GM19324 (cell line): ENCODE measurements around the gene UROS.

ENCODE experiments used
- ATAC-seq: cut with Tn5 transposase; IDR thresholded peaks from one replicate; pipeline ENCODE4 v1.9.1; 2021; ENCODE audit warnings: mild to moderate bottlenecking, moderate library complexity; ENCODE audit not compliant: unreplicated experiment, low FRiP score

Gene UROS

DNA sequence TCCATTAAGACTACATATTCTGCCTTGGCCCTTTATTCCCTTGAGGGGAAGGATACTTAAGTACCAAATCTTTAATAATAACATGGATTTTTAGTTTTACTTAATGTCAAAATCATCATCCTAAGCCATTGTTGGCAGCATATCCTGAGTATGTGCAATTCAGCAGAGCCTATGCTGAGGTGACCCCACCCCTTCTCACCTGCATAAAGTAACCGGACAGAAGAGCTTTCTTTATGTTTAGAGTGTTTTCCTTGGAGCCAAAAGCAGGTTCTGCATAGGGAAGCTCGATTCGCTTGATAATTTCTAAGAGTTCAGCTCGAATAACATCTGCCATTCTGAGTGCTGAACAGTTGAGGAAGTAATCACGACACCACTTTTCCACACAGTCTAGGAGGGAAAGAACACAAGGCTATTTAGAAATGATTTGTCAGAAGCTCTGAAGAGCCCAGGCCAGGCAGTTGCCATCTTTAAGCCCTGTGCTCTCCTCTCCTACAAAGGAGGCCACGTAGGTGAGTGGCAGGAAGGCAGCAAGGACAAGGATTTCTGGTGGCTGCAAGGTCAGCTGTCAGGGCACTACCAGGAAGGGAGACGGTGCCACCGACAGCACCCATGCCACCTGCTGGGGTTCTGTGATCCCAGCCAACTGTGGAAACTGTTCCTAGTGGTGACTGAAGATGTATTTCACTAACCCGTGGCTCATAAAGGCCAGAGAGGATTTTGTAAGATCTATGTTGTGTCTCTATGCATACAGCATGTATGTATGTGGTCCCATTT lies 15.9 kb upstream of the UROS start:
- no peak for ATAC-seq

- ATAC-seq = no peak
Measured at GRCh38 chr10:125836746-125837145, 13.7 kb upstream of the UROS start.

- no peak for ATAC-seq
Measured at GRCh38 chr10:125828311-125828710, 5.3 kb upstream of the UROS start.

- ATAC-seq = no peak
Measured at GRCh38 chr10:125827133-125827532, 4.1 kb upstream of the UROS start.

DNA sequence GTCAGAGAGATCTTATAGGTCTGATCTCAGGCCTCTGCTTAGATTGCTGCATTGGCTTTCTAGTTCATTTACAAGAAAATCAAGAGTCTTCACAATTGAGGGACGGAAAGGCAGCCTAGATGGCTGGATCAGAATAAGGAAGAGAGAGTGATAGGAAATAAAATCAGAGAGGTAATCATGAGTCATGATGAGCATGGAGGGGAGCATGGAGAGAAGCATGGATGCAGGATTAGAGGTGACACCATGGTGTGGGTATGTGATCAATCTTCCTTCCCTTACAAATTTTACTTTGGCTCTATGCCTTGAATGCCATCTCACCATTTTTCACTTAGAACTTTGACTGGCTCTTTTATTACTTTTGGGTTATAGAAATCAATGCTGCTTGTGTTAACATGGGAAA lies 1.7 kb upstream of the UROS start:
- no peak for ATAC-seq

GRCh38 chr10:125823663-125824251 lies 699 bp upstream of the UROS start:
- ATAC-seq = no peak

DNA sequence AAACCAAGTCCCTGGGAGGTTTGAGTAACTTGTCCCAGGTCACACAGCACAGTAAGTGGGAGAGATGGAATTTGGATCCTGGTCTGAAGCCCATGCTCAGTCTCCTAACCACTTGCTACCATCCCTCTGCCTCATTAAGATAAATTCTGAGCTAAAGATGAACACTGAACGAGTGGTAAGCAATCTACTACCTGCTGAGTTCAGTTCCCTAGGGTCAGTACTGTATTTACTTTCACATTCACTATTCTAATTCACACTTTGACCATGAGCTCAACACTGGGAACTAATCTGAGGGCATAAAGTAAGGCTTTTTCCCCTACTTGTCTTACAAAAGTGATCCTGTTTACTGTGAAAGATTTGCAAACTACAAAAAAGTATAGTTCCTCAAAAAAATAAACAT lies 2.4 kb downstream of the UROS start:
- ATAC-seq = peak; percentile 62

DNA sequence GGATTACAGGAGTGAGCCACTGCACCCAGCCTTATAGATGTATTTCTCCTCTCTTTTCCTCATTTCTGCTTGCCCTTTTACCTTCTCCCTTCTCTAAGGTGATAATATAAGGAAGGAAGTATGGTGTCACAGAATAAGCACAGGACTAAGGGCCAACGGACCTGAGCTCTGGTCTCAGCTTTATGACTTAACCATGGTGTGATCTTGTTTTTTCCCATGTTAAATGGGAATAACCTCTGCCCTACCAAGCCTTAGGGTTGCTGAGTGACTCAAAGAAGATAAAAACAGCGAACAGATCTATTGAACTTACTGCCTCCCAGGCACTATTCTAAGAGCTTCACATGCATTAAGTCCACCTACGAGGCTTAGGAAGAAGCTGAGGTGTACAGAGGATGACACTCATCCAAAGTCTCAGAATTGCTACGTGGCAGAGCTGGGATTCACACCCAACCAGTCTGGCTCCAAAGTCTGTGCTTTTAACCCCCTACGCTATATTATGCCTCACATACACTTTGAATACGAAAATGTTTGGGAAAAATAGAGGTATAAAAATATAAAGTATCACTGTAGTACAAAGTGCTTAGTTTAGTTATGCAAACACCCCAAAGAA lies 5.6 kb downstream of the UROS start:
- no peak for ATAC-seq

DNA sequence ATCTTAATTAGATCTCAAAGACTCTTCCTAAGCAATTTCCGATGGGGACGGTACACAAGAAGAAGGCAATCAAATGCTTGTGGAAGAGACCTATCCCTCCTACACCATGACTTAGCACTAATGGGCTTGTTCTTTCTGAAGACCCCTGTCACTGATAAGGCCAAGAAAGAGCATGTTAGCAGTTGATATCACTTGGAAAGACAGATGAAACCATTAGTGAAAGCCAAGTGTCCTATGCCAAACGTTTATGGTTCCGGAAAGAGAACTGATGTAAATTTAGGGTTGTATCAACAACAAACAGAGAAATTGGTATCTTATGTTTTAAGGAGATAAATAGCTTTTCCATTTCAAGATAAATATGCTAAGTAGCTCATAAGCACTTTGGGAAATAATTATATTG lies 6.5 kb downstream of the UROS start:
- ATAC-seq = no peak

DNA sequence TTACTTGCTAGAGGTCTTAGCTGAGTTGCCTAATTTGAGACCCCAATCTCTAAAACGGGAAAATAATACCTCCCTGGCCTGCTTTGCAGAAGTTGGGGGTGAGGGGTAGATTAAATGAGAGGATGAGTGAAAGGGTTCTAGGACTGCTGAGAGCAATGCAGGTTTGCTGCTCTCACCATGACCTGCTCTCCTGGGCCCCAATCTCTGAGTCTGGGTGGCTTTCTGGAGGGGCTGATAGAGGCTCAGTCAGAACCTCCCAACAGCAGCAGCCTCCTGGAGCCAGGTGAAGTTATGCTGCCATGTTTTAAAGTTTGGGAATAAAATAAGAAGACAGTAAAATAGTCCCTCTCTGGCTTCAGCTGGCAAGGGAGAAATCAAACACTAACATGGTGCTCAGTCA lies 7.3 kb downstream of the UROS start:
- no peak for ATAC-seq

- no peak for ATAC-seq
Measured at GRCh38 chr10:125812128-125812750, 10.8 kb downstream of the UROS start.

GRCh38 chr10:125811251-125811650 lies 11.8 kb downstream of the UROS start:
- no peak for ATAC-seq

- no peak for ATAC-seq
Measured at GRCh38 chr10:125808047-125808446, 15.0 kb downstream of the UROS start.

DNA sequence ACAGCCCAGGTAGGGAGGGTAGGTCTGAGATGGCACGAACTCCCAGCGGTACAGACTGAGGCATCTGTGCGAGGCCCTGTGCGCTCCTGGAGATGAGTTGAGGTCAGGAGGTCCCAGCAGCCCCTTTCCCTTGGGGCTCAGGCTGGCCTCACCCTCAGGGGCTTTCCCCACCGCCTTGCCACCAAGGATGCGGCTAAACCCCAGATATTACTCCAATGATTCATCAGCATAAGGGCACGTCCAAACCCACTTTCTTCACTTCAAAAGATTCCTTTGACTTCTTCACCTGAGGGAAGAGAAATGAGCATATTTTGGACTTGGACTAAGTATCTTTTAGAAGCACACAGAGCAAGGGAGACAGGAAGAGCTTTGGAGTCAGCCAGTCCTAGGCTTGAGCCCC lies 20.3 kb downstream of the UROS start:
- no peak for ATAC-seq

DNA sequence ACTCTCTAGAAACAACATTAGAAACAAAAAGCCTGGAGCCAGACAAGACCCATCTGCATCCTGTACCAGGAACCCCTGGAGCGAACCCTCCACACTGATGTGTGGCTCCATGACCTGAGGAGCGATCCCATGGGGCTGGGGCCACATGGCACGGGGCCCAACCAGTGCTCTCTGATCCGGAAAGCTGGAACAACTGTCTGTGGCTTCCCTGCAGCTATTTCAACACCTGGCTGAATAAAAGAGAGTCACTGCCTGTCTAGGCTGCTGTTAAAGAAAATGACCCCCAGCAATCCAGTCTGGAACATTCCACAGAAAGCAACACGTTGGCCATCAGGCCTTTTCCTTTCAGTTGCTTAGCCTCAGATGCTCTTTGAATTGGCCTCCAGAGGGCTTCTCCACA lies 20.9 kb downstream of the UROS start:
- no peak for ATAC-seq

- ATAC-seq = no peak
Measured at GRCh38 chr10:125801574-125801973, 21.5 kb downstream of the UROS start.

GRCh38 chr10:125799451-125800182 lies 23.4 kb downstream of the UROS start:
- no peak for ATAC-seq

DNA sequence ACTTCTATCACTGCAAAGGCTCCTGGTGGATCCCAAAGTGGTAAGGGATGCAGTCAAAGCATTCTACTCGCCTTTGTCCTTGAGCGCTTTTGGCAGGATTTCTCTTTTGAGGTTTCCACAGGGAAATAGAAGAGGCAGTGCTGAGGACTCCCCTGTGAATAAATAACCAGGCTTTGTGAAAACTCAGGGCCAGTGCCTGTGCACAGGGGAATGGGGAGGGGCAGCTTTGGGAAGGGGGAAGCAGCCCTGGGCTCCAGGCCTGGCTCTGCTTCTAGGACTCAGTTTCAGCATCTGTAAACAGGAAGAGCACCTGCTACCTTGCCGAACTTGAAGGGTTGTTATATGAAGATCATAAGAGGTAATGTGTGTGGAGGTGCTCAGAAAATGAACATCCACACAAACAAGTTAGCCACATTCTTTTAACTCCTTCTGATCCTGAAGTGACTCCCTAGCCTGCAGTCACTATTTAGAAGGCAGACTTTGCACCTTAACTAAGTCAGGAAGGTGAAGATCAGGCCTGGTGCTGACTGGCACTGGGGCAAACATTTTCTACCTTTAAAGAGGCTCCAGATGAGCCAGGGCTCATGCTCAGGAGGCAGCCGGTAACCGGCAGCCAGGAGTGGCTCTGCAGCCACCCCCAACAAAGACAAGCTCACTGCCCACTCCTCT lies 24.9 kb downstream of the UROS start:
- ATAC-seq = no peak

- no peak for ATAC-seq
Measured at GRCh38 chr10:125797424-125797823, 25.6 kb downstream of the UROS start.

DNA sequence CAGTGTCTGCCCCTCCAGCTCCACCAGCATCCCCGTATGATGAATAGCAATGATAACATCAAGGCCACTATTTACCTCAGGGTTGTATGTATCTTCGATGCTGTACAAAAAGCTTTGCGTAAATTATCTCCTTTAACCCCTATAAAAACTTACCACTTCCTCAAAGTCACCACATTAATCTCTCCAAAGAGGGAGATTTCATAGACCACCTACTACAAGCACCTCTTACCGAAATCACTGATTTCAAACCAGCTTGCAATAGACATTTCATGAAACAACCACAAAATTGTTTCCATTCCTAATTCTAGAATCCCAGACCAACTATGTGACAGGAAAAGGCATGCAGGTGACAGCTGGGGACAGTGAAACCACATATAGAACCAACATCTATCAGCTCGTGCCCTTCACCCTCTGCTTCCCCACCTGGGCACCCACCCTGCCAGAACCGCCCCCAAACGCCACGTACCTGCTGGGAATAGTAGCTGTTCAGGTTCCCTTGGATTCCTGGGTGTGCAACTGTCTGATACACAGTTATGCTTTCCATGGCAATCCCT lies 27.3 kb downstream of the UROS start:
- ATAC-seq = no peak
